ENCODE data around the gene CCDC187. TPM values are rescaled to one million over a fixed set of nuclear protein-coding genes. Genes with fewer than 3 reads are reported as not detected.

The CCDC187 gene
- total RNA-seq, 1 experiment from 2014 or later: not detected

GRCh38 chr9:136250676-136251075, 53.2 kb downstream of the CCDC187 start:
- ChIA-PET CTCF (interaction anchor here (0.6 to 1.6 kb wide), 2 partner anchors 17 to 25 kb away, joined by 3 read pairs; no protein-coding TSS in a partner anchor), POLR2A (interaction anchor here (0.5 kb wide), 1 partner anchor 289 kb away, joined by 3 read pairs; the partner anchor contains the start of gene UBAC1)
- intact Hi-C loops (cut with micrococcal nuclease): no loop called here
- Mint-ChIP-seq H3K4me1 (ENCODE audit: insufficient read depth, unreplicated experiment) (peaks cover 7% of the 10 kb centered on the region), H3K4me3 (ENCODE audit: unreplicated experiment) (no peak overlapping the region), H3K27me3 (ENCODE audit: insufficient read depth, unreplicated experiment) (no peaks in the 10 kb centered on the region), H3K36me3 (ENCODE audit: insufficient read depth, unreplicated experiment) (peaks cover 7% of the 10 kb centered on the region), H3K27ac (ENCODE audit: low read depth, unreplicated experiment) (no peak overlapping the region), H3K9me3 (ENCODE audit: unreplicated experiment) (no peaks in the 10 kb centered on the region)
- no peak for DNase-seq (ENCODE audit: unreplicated experiment)
- TF ChIP-seq CTCF (IDR thresholded peaks at IDR 0.05; ENCODE audit: unreplicated experiment): no peak
- no TSS peak for BruUV-seq (replicated peaks)

- intact Hi-C loops (cut with micrococcal nuclease): no loop called here
- peaks cover 3% of the 10 kb centered on the region for H3K4me1 Mint-ChIP-seq (ENCODE audit: insufficient read depth, unreplicated experiment)
- H3K27ac Mint-ChIP-seq (ENCODE audit: low read depth, unreplicated experiment): no peak overlapping the region
- no TSS peak for BruUV-seq (replicated peaks)
- H3K27me3 Mint-ChIP-seq (ENCODE audit: insufficient read depth, unreplicated experiment): no peaks in the 10 kb centered on the region
- ChIA-PET POLR2A (interaction anchor here (0.5 kb wide), 1 partner anchor 289 kb away, joined by 3 read pairs; the partner anchor contains the start of gene UBAC1), CTCF (interaction anchor here (1.6 kb wide), 1 partner anchor 17 kb away, joined by 3 read pairs; no protein-coding TSS in a partner anchor)
- no peaks in the 10 kb centered on the region for H3K9me3 Mint-ChIP-seq (ENCODE audit: unreplicated experiment)
- H3K36me3 Mint-ChIP-seq (ENCODE audit: insufficient read depth, unreplicated experiment): peaks cover 7% of the 10 kb centered on the region
- TF ChIP-seq CTCF (IDR thresholded peaks at IDR 0.05; ENCODE audit: unreplicated experiment): no peak
- H3K4me3 Mint-ChIP-seq (ENCODE audit: unreplicated experiment): no peak overlapping the region
- DNase-seq (ENCODE audit: unreplicated experiment): no peak
Measured at GRCh38 chr9:136249877-136250559, 53.9 kb downstream of the CCDC187 start.

GRCh38 chr9:136248951-136249876, 54.7 kb downstream of the CCDC187 start:
- DNase-seq (ENCODE audit: unreplicated experiment): no peak
- peaks cover 7% of the 10 kb centered on the region for H3K36me3 Mint-ChIP-seq (ENCODE audit: insufficient read depth, unreplicated experiment)
- peaks cover 7% of the 10 kb centered on the region for H3K4me1 Mint-ChIP-seq (ENCODE audit: insufficient read depth, unreplicated experiment)
- no peak overlapping the region for H3K4me3 Mint-ChIP-seq (ENCODE audit: unreplicated experiment)
- TF ChIP-seq CTCF (IDR thresholded peaks at IDR 0.05; ENCODE audit: unreplicated experiment): no peak
- no peaks in the 10 kb centered on the region for H3K27me3 Mint-ChIP-seq (ENCODE audit: insufficient read depth, unreplicated experiment)
- BruUV-seq (replicated peaks): no TSS peak
- H3K27ac Mint-ChIP-seq (ENCODE audit: low read depth, unreplicated experiment): no peak overlapping the region
- intact Hi-C loops (cut with micrococcal nuclease): no loop called here
- H3K9me3 Mint-ChIP-seq (ENCODE audit: unreplicated experiment): no peaks in the 10 kb centered on the region
- CTCF ChIA-PET: interaction anchor here (0.6 to 1.6 kb wide), 2 partner anchors 18 to 22 kb away, joined by 3 read pairs; no protein-coding TSS in a partner anchor
- POLR2A ChIA-PET: no interaction called here

All from MCF 10A (cell line).